Measurements from ENCODE around the gene NTRK2.

NTRK2 gene

GRCh38 chr9:85024374-85024773 is 354.8 kb downstream of the NTRK2 start:
- Mint-ChIP-seq H3K4me1 (no peaks in the 10 kb centered on the region), H3K4me3 (no peak overlapping the region), H3K27me3 (no peaks in the 10 kb centered on the region), H3K9me3 (peaks cover 3% of the 10 kb centered on the region), H3K27ac (no peak overlapping the region), H3K36me3 (no peaks in the 10 kb centered on the region)
- ATAC-seq (ENCODE audit: low read depth) (no peak), DNase-seq (ENCODE audit: low spot score in 2 of 2) (no peak)

GRCh38 chr9:85025638-85026037 is 356.1 kb downstream of the NTRK2 start:
- Mint-ChIP-seq H3K36me3 (no peaks in the 10 kb centered on the region), H3K27ac (no peak overlapping the region), H3K9me3 (peaks cover 3% of the 10 kb centered on the region), H3K27me3 (no peaks in the 10 kb centered on the region), H3K4me1 (no peaks in the 10 kb centered on the region), H3K4me3 (no peak overlapping the region)
- no peak for ATAC-seq (ENCODE audit: low read depth)
- no peak for DNase-seq (ENCODE audit: low spot score in 2 of 2)

GRCh38 chr9:85027870-85028269 is 358.3 kb downstream of the NTRK2 start:
- H3K36me3 Mint-ChIP-seq: no peaks in the 10 kb centered on the region
- no peak overlapping the region for H3K4me3 Mint-ChIP-seq
- no peaks in the 10 kb centered on the region for H3K4me1 Mint-ChIP-seq
- H3K27me3 Mint-ChIP-seq: no peaks in the 10 kb centered on the region
- H3K9me3 Mint-ChIP-seq: peaks cover 5% of the 10 kb centered on the region
- DNase-seq (ENCODE audit: low spot score in 2 of 2): no peak
- no peak overlapping the region for H3K27ac Mint-ChIP-seq
- no peak for ATAC-seq (ENCODE audit: low read depth)

GRCh38 chr9:85030316-85030715 is 360.8 kb downstream of the NTRK2 start:
- Mint-ChIP-seq H3K36me3 (no peaks in the 10 kb centered on the region), H3K4me3 (no peak overlapping the region), H3K9me3 (peaks cover 7% of the 10 kb centered on the region), H3K4me1 (no peaks in the 10 kb centered on the region), H3K27me3 (no peaks in the 10 kb centered on the region), H3K27ac (no peak overlapping the region)
- ATAC-seq (ENCODE audit: low read depth): no peak
- DNase-seq (ENCODE audit: low spot score in 2 of 2): no peak

- Mint-ChIP-seq H3K4me1 (no peaks in the 10 kb centered on the region), H3K27ac (no peak overlapping the region), H3K27me3 (no peaks in the 10 kb centered on the region), H3K36me3 (no peaks in the 10 kb centered on the region), H3K4me3 (no peak overlapping the region), H3K9me3 (peaks cover 7% of the 10 kb centered on the region)
- DNase-seq (ENCODE audit: low spot score in 2 of 2): no peak
- ATAC-seq (ENCODE audit: low read depth): no peak
Observed at GRCh38 chr9:85036496-85036895, 367.0 kb downstream of the NTRK2 start.

- no peak overlapping the region for H3K4me3 Mint-ChIP-seq
- peaks cover 3% of the 10 kb centered on the region for H3K9me3 Mint-ChIP-seq
- no peak overlapping the region for H3K27ac Mint-ChIP-seq
- DNase-seq (ENCODE audit: low spot score in 2 of 2): no peak
- no peaks in the 10 kb centered on the region for H3K36me3 Mint-ChIP-seq
- no peaks in the 10 kb centered on the region for H3K4me1 Mint-ChIP-seq
- no peak for ATAC-seq (ENCODE audit: low read depth)
- H3K27me3 Mint-ChIP-seq: no peaks in the 10 kb centered on the region
Observed at GRCh38 chr9:85038061-85038460, 368.5 kb downstream of the NTRK2 start.

GRCh38 chr9:85038824-85039608 is 369.5 kb downstream of the NTRK2 start:
- Mint-ChIP-seq H3K27ac (no peak overlapping the region), H3K36me3 (no peaks in the 10 kb centered on the region), H3K9me3 (no peaks in the 10 kb centered on the region), H3K4me1 (no peaks in the 10 kb centered on the region), H3K4me3 (no peak overlapping the region), H3K27me3 (no peaks in the 10 kb centered on the region)
- DNase-seq (ENCODE audit: low spot score in 2 of 2) (no peak), ATAC-seq (ENCODE audit: low read depth) (no peak)

GRCh38 chr9:85040146-85040545 is 370.6 kb downstream of the NTRK2 start:
- Mint-ChIP-seq H3K4me1 (no peaks in the 10 kb centered on the region), H3K27ac (no peak overlapping the region), H3K27me3 (no peaks in the 10 kb centered on the region), H3K36me3 (no peaks in the 10 kb centered on the region), H3K4me3 (no peak overlapping the region), H3K9me3 (no peaks in the 10 kb centered on the region)
- ATAC-seq (ENCODE audit: low read depth): no peak
- no peak for DNase-seq (ENCODE audit: low spot score in 2 of 2)

GRCh38 chr9:85040821-85041465 is 371.4 kb downstream of the NTRK2 start:
- DNase-seq (ENCODE audit: low spot score in 2 of 2) (no peak), ATAC-seq (ENCODE audit: low read depth) (no peak)
- H3K36me3 Mint-ChIP-seq: no peaks in the 10 kb centered on the region
- no peaks in the 10 kb centered on the region for H3K4me1 Mint-ChIP-seq
- H3K9me3 Mint-ChIP-seq: no peaks in the 10 kb centered on the region
- no peak overlapping the region for H3K27ac Mint-ChIP-seq
- H3K27me3 Mint-ChIP-seq: no peaks in the 10 kb centered on the region
- H3K4me3 Mint-ChIP-seq: no peak overlapping the region

GRCh38 chr9:85041466-85042137 is 372.1 kb downstream of the NTRK2 start:
- H3K9me3 Mint-ChIP-seq: no peaks in the 10 kb centered on the region

GRCh38 chr9:85042981-85043647 is 373.6 kb downstream of the NTRK2 start:
- Mint-ChIP-seq H3K27me3 (no peaks in the 10 kb centered on the region), H3K4me3 (no peak overlapping the region), H3K36me3 (no peaks in the 10 kb centered on the region), H3K9me3 (no peaks in the 10 kb centered on the region), H3K4me1 (no peaks in the 10 kb centered on the region), H3K27ac (no peak overlapping the region)
- DNase-seq (ENCODE audit: low spot score in 2 of 2) (no peak), ATAC-seq (ENCODE audit: low read depth) (no peak)

More at GRCh38 chr9:85041466-85042137, 372.1 kb downstream of the NTRK2 start:
- Mint-ChIP-seq H3K4me3 (no peak overlapping the region), H3K36me3 (no peaks in the 10 kb centered on the region), H3K4me1 (no peaks in the 10 kb centered on the region), H3K27me3 (no peaks in the 10 kb centered on the region), H3K27ac (no peak overlapping the region)
- ATAC-seq (ENCODE audit: low read depth) (no peak), DNase-seq (ENCODE audit: low spot score in 2 of 2) (no peak)

- no peaks in the 10 kb centered on the region for H3K27me3 Mint-ChIP-seq
- H3K27ac Mint-ChIP-seq: no peak overlapping the region
- no peaks in the 10 kb centered on the region for H3K36me3 Mint-ChIP-seq
- no peak overlapping the region for H3K4me3 Mint-ChIP-seq
- H3K4me1 Mint-ChIP-seq: no peaks in the 10 kb centered on the region
- DNase-seq (ENCODE audit: low spot score in 2 of 2) (no peak), ATAC-seq (ENCODE audit: low read depth) (no peak)
- no peaks in the 10 kb centered on the region for H3K9me3 Mint-ChIP-seq
Observed at GRCh38 chr9:85045271-85045670, 375.7 kb downstream of the NTRK2 start.

GRCh38 chr9:85046475-85046874 is 376.9 kb downstream of the NTRK2 start:
- Mint-ChIP-seq H3K27me3 (peaks cover under 1% of the 10 kb centered on the region), H3K9me3 (no peaks in the 10 kb centered on the region), H3K36me3 (no peaks in the 10 kb centered on the region), H3K27ac (no peak overlapping the region), H3K4me1 (no peaks in the 10 kb centered on the region), H3K4me3 (no peak overlapping the region)
- ATAC-seq (ENCODE audit: low read depth) (no peak), DNase-seq (ENCODE audit: low spot score in 2 of 2) (no peak)

GRCh38 chr9:85053206-85053786 is 383.8 kb downstream of the NTRK2 start:
- no peaks in the 10 kb centered on the region for H3K4me1 Mint-ChIP-seq
- no peak for ATAC-seq (ENCODE audit: low read depth)
- no peak overlapping the region for H3K4me3 Mint-ChIP-seq
- no peak overlapping the region for H3K27ac Mint-ChIP-seq
- no peak for DNase-seq (ENCODE audit: low spot score in 2 of 2)
- peaks cover 4% of the 10 kb centered on the region for H3K27me3 Mint-ChIP-seq
- peaks cover 1% of the 10 kb centered on the region for H3K9me3 Mint-ChIP-seq
- no peaks in the 10 kb centered on the region for H3K36me3 Mint-ChIP-seq
